Measurements from ENCODE around the gene TOM1L1.

DNA sequence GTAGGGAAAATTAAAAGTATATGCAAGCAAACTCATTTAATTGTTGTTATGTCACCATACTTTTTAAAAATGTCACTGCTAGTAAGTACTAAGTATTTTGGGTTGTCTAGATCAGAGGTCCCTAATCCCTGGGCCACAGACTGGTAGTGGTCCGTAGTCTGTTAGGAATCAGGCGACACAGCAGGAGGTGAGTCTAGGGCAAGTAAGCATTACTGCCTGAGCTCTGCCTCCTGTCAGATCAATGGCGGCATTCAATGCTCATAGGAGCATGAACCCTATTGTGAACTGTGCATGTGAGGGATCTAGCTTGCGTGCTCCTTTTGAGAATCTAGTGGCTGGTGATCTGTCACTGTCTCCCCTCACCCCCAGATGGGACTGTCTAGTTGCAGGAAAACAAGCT, 89.5 kb downstream of the TOM1L1 start:
- TF ChIP-seq EP300 (IDR thresholded peaks at IDR 0.05): no peak
- TF ChIP-seq, protein P1, sequence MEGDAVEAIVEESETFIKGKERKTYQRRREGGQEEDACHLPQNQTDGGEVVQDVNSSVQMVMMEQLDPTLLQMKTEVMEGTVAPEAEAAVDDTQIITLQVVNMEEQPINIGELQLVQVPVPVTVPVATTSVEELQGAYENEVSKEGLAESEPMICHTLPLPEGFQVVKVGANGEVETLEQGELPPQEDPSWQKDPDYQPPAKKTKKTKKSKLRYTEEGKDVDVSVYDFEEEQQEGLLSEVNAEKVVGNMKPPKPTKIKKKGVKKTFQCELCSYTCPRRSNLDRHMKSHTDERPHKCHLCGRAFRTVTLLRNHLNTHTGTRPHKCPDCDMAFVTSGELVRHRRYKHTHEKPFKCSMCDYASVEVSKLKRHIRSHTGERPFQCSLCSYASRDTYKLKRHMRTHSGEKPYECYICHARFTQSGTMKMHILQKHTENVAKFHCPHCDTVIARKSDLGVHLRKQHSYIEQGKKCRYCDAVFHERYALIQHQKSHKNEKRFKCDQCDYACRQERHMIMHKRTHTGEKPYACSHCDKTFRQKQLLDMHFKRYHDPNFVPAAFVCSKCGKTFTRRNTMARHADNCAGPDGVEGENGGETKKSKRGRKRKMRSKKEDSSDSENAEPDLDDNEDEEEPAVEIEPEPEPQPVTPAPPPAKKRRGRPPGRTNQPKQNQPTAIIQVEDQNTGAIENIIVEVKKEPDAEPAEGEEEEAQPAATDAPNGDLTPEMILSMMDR (IDR thresholded peaks at IDR 0.05): no peak

Data from sigmoid colon (tissue), 4 donors.